Panc1 (cell line): ENCODE measurements around the gene DCC.

Experiments used
- POLR2AphosphoS5 ChIP-seq: IDR thresholded peaks from 2 replicates; pipeline ENCODE4 v1.6.1; 2012; ENCODE audit warnings: mild to moderate bottlenecking, low read depth, low read length, moderate library complexity
- TCF7L2 ChIP-seq: IDR thresholded peaks from 2 replicates; pipeline ENCODE4 v1.6.1; 2011; ENCODE audit warnings: mild to moderate bottlenecking, low read depth, low read length, inconsistent platforms
- TF ChIP-seq, protein P1 (sequence below): fragments of 450-650 bp; IDR thresholded peaks from 2 replicates; pipeline ENCODE4 v1.5.1; 2017; ENCODE audit warnings: mild to moderate bottlenecking
- TF ChIP-seq, protein P2 (sequence below), 2 experiments: IDR thresholded peaks; 2 replicates each; pipeline ENCODE4 v1.6.1; 2011 to 2012; ENCODE audit warnings: low read depth in 2 of 2, control low read depth in 1 of 2, low read length in 1 of 2, mild to moderate bottlenecking in 1 of 2, moderate library complexity in 1 of 2; ENCODE audit not compliant: insufficient read depth in 1 of 2

GRCh38 chr18:52657043-52657805 is 317.2 kb downstream of the DCC start:
- TF ChIP-seq POLR2AphosphoS5 (no peak), TCF7L2 (no peak)
- TF ChIP-seq, protein P1, sequence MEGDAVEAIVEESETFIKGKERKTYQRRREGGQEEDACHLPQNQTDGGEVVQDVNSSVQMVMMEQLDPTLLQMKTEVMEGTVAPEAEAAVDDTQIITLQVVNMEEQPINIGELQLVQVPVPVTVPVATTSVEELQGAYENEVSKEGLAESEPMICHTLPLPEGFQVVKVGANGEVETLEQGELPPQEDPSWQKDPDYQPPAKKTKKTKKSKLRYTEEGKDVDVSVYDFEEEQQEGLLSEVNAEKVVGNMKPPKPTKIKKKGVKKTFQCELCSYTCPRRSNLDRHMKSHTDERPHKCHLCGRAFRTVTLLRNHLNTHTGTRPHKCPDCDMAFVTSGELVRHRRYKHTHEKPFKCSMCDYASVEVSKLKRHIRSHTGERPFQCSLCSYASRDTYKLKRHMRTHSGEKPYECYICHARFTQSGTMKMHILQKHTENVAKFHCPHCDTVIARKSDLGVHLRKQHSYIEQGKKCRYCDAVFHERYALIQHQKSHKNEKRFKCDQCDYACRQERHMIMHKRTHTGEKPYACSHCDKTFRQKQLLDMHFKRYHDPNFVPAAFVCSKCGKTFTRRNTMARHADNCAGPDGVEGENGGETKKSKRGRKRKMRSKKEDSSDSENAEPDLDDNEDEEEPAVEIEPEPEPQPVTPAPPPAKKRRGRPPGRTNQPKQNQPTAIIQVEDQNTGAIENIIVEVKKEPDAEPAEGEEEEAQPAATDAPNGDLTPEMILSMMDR: no peak
- TF ChIP-seq, protein P2, sequence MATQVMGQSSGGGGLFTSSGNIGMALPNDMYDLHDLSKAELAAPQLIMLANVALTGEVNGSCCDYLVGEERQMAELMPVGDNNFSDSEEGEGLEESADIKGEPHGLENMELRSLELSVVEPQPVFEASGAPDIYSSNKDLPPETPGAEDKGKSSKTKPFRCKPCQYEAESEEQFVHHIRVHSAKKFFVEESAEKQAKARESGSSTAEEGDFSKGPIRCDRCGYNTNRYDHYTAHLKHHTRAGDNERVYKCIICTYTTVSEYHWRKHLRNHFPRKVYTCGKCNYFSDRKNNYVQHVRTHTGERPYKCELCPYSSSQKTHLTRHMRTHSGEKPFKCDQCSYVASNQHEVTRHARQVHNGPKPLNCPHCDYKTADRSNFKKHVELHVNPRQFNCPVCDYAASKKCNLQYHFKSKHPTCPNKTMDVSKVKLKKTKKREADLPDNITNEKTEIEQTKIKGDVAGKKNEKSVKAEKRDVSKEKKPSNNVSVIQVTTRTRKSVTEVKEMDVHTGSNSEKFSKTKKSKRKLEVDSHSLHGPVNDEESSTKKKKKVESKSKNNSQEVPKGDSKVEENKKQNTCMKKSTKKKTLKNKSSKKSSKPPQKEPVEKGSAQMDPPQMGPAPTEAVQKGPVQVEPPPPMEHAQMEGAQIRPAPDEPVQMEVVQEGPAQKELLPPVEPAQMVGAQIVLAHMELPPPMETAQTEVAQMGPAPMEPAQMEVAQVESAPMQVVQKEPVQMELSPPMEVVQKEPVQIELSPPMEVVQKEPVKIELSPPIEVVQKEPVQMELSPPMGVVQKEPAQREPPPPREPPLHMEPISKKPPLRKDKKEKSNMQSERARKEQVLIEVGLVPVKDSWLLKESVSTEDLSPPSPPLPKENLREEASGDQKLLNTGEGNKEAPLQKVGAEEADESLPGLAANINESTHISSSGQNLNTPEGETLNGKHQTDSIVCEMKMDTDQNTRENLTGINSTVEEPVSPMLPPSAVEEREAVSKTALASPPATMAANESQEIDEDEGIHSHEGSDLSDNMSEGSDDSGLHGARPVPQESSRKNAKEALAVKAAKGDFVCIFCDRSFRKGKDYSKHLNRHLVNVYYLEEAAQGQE (IDR thresholded peaks at IDR 0.05; ENCODE audit: insufficient read depth in 1 of 2, low read depth in 2 of 2, low read length in 1 of 2): no peak
